Ascending aorta (tissue), 2 donors: ENCODE measurements around the gene TADA1. TPM values are rescaled to one million over a fixed set of nuclear protein-coding genes. Genes with fewer than 3 reads are reported as not detected.

Source experiments
- DNase-seq, 2 donors: peaks; one replicate each; pipeline ENCODE4 v3.0.0-alpha.2; 2019; ENCODE audit warnings: low spot score in 2 of 2
- H3K27ac ChIP-seq, 2 donors: fragments of 200-600 bp; sonication (generic); one replicate each; pipeline ENCODE4 v1.5.1; 2016 to 2017; ENCODE audit warnings: mild to moderate bottlenecking in 1 of 2
- H3K27me3 ChIP-seq: fragments of 200-600 bp; sonication (generic); one replicate; pipeline ENCODE4 v1.5.1; 2017
- H3K36me3 ChIP-seq, 2 donors: fragments of 200-600 bp; sonication (generic); one replicate each; pipeline ENCODE4 v1.5.1; 2016
- H3K4me1 ChIP-seq, 2 donors: fragments of 200-600 bp; sonication (generic); one replicate each; pipeline ENCODE4 v1.5.1; 2016 to 2017; ENCODE audit warnings: mild to moderate bottlenecking in 1 of 2
- H3K4me3 ChIP-seq, 2 donors: fragments of 200-600 bp; sonication (generic); one replicate each; pipeline ENCODE4 v1.5.1; 2016 to 2017; ENCODE audit warnings: mild to moderate bottlenecking in 1 of 2
- H3K9me3 ChIP-seq, 2 donors: fragments of 200-600 bp; sonication (generic); one replicate each; pipeline ENCODE4 v1.5.1; 2016
- CTCF ChIP-seq, 3 experiments: fragments of 200-600 bp in 2 of 3; fragments of 450-650 bp in 1 of 3; sonication (generic) in 2 of 3; IDR thresholded peaks; one replicate each; pipeline ENCODE4 v1.5.1; 2016 to 2019; ENCODE audit warnings: antibody characterized with exemption in 3 of 3, mild to moderate bottlenecking in 1 of 3, moderate library complexity in 1 of 3
- intact Hi-C: fragments of 100-400 bp; cut with DNase I; formaldehyde crosslinking; loops from one replicate; pipeline ENCODE4 v1.15.1; 2023
- total RNA-seq: library from RNA; depleted of rRNA; stranded (reverse); fragments of >200 nt; gene quantifications from one replicate; pipeline ENCODE4 v1.1.0, GENCODE V29; 2016

The TADA1 gene
- total RNA-seq, 1 donor from 2014 or later: 12.8 TPM

GRCh38 chr1:166868639-166869038 lies 7.4 kb downstream of the TADA1 start:
- Histone ChIP-seq H3K4me1 (no peaks in the 10 kb centered on the region), H3K9me3 (no peaks in the 10 kb centered on the region)

GRCh38 chr1:166865926-166866325 lies 10.1 kb downstream of the TADA1 start:
- H3K36me3 ChIP-seq: peaks cover 11 to 26% of the 10 kb centered on the region in 2 donors
- no peak overlapping the region for H3K4me3 ChIP-seq
- H3K9me3 ChIP-seq: no peaks in the 10 kb centered on the region
- no peaks in the 10 kb centered on the region for H3K27me3 ChIP-seq
- no peak overlapping the region for H3K27ac ChIP-seq
- DNase-seq: no peak
- intact Hi-C loops: no loop called here
- no peak for TF ChIP-seq CTCF (IDR thresholded peaks at IDR 0.05)
- no peaks in the 10 kb centered on the region for H3K4me1 ChIP-seq

More at GRCh38 chr1:166868639-166869038, 7.4 kb downstream of the TADA1 start:
- intact Hi-C loops: no loop called here
- H3K4me3 ChIP-seq: no peak overlapping the region
- no peaks in the 10 kb centered on the region for H3K27me3 ChIP-seq
- no peak for TF ChIP-seq CTCF (IDR thresholded peaks at IDR 0.05)
- DNase-seq: no peak
- no peak overlapping the region for H3K27ac ChIP-seq
- peaks cover 7 to 9% of the 10 kb centered on the region in 2 donors for H3K36me3 ChIP-seq

GRCh38 chr1:166859597-166859996 lies 16.5 kb downstream of the TADA1 start:
- no peak for TF ChIP-seq CTCF (IDR thresholded peaks at IDR 0.05)
- Histone ChIP-seq H3K27me3 (no peaks in the 10 kb centered on the region), H3K36me3 (peaks cover 4 to 66% of the 10 kb centered on the region in 2 donors), H3K27ac (no peak overlapping the region), H3K4me1 (no peaks in the 10 kb centered on the region), H3K4me3 (no peak overlapping the region), H3K9me3 (no peaks in the 10 kb centered on the region)
- intact Hi-C loops: no loop called here
- no peak for DNase-seq

- no peaks in the 10 kb centered on the region for H3K9me3 ChIP-seq
- no peaks in the 10 kb centered on the region for H3K4me1 ChIP-seq
- intact Hi-C loops: no loop called here
- H3K4me3 ChIP-seq: no peak overlapping the region
- TF ChIP-seq CTCF (IDR thresholded peaks at IDR 0.05): no peak
- H3K27me3 ChIP-seq: no peaks in the 10 kb centered on the region
- H3K27ac ChIP-seq: peak overlapping the region in 1 of 2 donors; percentile 10
- H3K36me3 ChIP-seq: peaks cover 7 to 68% of the 10 kb centered on the region in 2 donors
- DNase-seq: no peak
Measured at GRCh38 chr1:166858726-166859419, 17.2 kb downstream of the TADA1 start.

GRCh38 chr1:166857995-166858394 lies 18.1 kb downstream of the TADA1 start:
- no peaks in the 10 kb centered on the region for H3K27me3 ChIP-seq
- DNase-seq: no peak
- peaks cover 10 to 73% of the 10 kb centered on the region in 2 donors for H3K36me3 ChIP-seq
- no peak for TF ChIP-seq CTCF (IDR thresholded peaks at IDR 0.05)
- intact Hi-C loops: no loop called here
- no peak overlapping the region for H3K27ac ChIP-seq
- H3K9me3 ChIP-seq: no peaks in the 10 kb centered on the region
- no peak overlapping the region for H3K4me3 ChIP-seq
- H3K4me1 ChIP-seq: no peaks in the 10 kb centered on the region
